ENCODE data around the gene GALT. TPM values are rescaled to one million over a fixed set of nuclear protein-coding genes. Genes with fewer than 3 reads are reported as not detected.

Gene GALT
- polyA plus RNA-seq, 1 donor: 83.9 TPM

GRCh38 chr9:34610434-34611206 lies 35.9 kb upstream of the GALT start:
- DNase-seq: no peak
- Histone ChIP-seq H3K4me1 (ENCODE audit: control insufficient read depth, insufficient read depth, low read length) (peaks cover 26% of the 10 kb centered on the region), H3K27me3 (ENCODE audit: control insufficient read depth, insufficient read depth, low read length) (no peaks in the 10 kb centered on the region), H3K27ac (ENCODE audit: low read length) (no peak overlapping the region), H3K4me3 (ENCODE audit: low read length) (no peak overlapping the region), H3K9me3 (ENCODE audit: control insufficient read depth, low read depth, low read length) (no peaks in the 10 kb centered on the region), H3K36me3 (ENCODE audit: control insufficient read depth, insufficient read depth, low read length) (peaks cover 17% of the 10 kb centered on the region)
- no CpG with 5 or more reads among the region's 20 CpGs for WGBS (ENCODE audit: insufficient coverage, low lambda C conversion rate)

- Histone ChIP-seq H3K4me1 (ENCODE audit: control insufficient read depth, insufficient read depth, low read length) (peaks cover 26% of the 10 kb centered on the region), H3K4me3 (ENCODE audit: low read length) (peak overlapping the region; percentile 97), H3K27ac (ENCODE audit: low read length) (peak overlapping the region; percentile 77), H3K27me3 (ENCODE audit: control insufficient read depth, insufficient read depth, low read length) (no peaks in the 10 kb centered on the region), H3K9me3 (ENCODE audit: control insufficient read depth, low read depth, low read length) (no peaks in the 10 kb centered on the region), H3K36me3 (ENCODE audit: control insufficient read depth, insufficient read depth, low read length) (peaks cover 23% of the 10 kb centered on the region)
- WGBS (ENCODE audit: insufficient coverage, low lambda C conversion rate): no CpG with 5 or more reads among the region's 10 CpGs
- peak in 1 of 2 donors; percentile 33 for DNase-seq
Observed at GRCh38 chr9:34611251-34611810, 35.1 kb upstream of the GALT start.

- DNase-seq: peak; percentile 80 to 90
- peaks cover 30% of the 10 kb centered on the region for H3K36me3 ChIP-seq (ENCODE audit: control insufficient read depth, insufficient read depth, low read length)
- H3K27me3 ChIP-seq (ENCODE audit: control insufficient read depth, insufficient read depth, low read length): no peaks in the 10 kb centered on the region
- H3K4me1 ChIP-seq (ENCODE audit: control insufficient read depth, insufficient read depth, low read length): peaks cover 23% of the 10 kb centered on the region
- no peaks in the 10 kb centered on the region for H3K9me3 ChIP-seq (ENCODE audit: control insufficient read depth, low read depth, low read length)
- peak within 1 kb of the TSS; percentile 97 for H3K4me3 ChIP-seq (ENCODE audit: low read length)
- no CpG with 5 or more reads among the region's 77 CpGs for WGBS (ENCODE audit: insufficient coverage, low lambda C conversion rate)
- H3K27ac ChIP-seq (ENCODE audit: low read length): peak within 1 kb of the TSS; percentile 84
Observed at GRCh38 chr9:34611811-34612787, 34.4 kb upstream of the GALT start, which contains the start of gene RPP25L. Gene RPP25L (minus strand): TSS chr9:34612097. CDS start chr9:34611296, 801 bp downstream.

GRCh38 chr9:34612788-34613390 lies 33.6 kb upstream of the GALT start:
- H3K4me3 ChIP-seq (ENCODE audit: low read length): peak overlapping the region; percentile 97
- DNase-seq: peak; percentile 63 to 70
- H3K9me3 ChIP-seq (ENCODE audit: control insufficient read depth, low read depth, low read length): no peaks in the 10 kb centered on the region
- H3K36me3 ChIP-seq (ENCODE audit: control insufficient read depth, insufficient read depth, low read length): peaks cover 38% of the 10 kb centered on the region
- no CpG with 5 or more reads among the region's 15 CpGs for WGBS (ENCODE audit: insufficient coverage, low lambda C conversion rate)
- peaks cover 17% of the 10 kb centered on the region for H3K4me1 ChIP-seq (ENCODE audit: control insufficient read depth, insufficient read depth, low read length)
- no peak overlapping the region for H3K27ac ChIP-seq (ENCODE audit: low read length)
- no peaks in the 10 kb centered on the region for H3K27me3 ChIP-seq (ENCODE audit: control insufficient read depth, insufficient read depth, low read length)

DNA sequence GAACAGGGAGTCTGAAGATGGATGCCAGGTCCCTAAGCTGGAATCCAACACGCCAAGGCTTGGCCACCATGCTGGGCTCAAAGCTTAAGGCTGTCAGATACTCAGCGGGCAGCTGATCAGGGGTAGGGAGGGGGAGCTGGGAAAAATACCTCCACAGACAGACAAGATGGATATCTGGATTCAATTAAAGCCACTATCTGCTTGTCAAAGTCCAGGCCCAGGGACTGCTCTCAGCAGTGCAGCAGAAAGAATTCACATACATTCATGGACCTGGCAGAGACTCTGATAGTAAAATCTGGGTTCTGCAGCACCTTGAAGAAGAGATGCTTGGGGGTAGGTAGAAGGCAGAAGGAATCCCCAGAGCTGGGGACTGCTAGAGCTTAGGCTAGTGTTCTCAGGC lies 31.3 kb upstream of the GALT start:
- Histone ChIP-seq H3K9me3 (ENCODE audit: control insufficient read depth, low read depth, low read length) (no peaks in the 10 kb centered on the region), H3K27me3 (ENCODE audit: control insufficient read depth, insufficient read depth, low read length) (no peaks in the 10 kb centered on the region), H3K36me3 (ENCODE audit: control insufficient read depth, insufficient read depth, low read length) (peaks cover 45% of the 10 kb centered on the region), H3K4me3 (ENCODE audit: low read length) (no peak overlapping the region), H3K27ac (ENCODE audit: low read length) (no peak overlapping the region), H3K4me1 (ENCODE audit: control insufficient read depth, insufficient read depth, low read length) (peaks cover 23% of the 10 kb centered on the region)
- WGBS (ENCODE audit: insufficient coverage, low lambda C conversion rate): no CpG with 5 or more reads among the region's 2 CpGs
- DNase-seq: no peak

- H3K27ac ChIP-seq (ENCODE audit: low read length): no peak within 1 kb of the TSS
- peaks cover 45% of the 10 kb centered on the region for H3K27me3 ChIP-seq (ENCODE audit: control insufficient read depth, insufficient read depth, low read length)
- peak within 1 kb of the TSS; percentile 68 for H3K4me3 ChIP-seq (ENCODE audit: low read length)
- peaks cover 3% of the 10 kb centered on the region for H3K9me3 ChIP-seq (ENCODE audit: control insufficient read depth, low read depth, low read length)
- peak; percentile 92 for DNase-seq
- 0% methylated on average over 2 of the region's 43 CpGs for WGBS (ENCODE audit: insufficient coverage, low lambda C conversion rate)
- H3K36me3 ChIP-seq (ENCODE audit: control insufficient read depth, insufficient read depth, low read length): peaks cover 31% of the 10 kb centered on the region
- peaks cover 10% of the 10 kb centered on the region for H3K4me1 ChIP-seq (ENCODE audit: control insufficient read depth, insufficient read depth, low read length)
Observed at GRCh38 chr9:34620061-34620994, 26.1 kb upstream of the GALT start, which contains the start of gene DCTN3. Gene DCTN3 (minus strand): TSS chr9:34620495. CDS start chr9:34620464, 31 bp downstream.

DNA sequence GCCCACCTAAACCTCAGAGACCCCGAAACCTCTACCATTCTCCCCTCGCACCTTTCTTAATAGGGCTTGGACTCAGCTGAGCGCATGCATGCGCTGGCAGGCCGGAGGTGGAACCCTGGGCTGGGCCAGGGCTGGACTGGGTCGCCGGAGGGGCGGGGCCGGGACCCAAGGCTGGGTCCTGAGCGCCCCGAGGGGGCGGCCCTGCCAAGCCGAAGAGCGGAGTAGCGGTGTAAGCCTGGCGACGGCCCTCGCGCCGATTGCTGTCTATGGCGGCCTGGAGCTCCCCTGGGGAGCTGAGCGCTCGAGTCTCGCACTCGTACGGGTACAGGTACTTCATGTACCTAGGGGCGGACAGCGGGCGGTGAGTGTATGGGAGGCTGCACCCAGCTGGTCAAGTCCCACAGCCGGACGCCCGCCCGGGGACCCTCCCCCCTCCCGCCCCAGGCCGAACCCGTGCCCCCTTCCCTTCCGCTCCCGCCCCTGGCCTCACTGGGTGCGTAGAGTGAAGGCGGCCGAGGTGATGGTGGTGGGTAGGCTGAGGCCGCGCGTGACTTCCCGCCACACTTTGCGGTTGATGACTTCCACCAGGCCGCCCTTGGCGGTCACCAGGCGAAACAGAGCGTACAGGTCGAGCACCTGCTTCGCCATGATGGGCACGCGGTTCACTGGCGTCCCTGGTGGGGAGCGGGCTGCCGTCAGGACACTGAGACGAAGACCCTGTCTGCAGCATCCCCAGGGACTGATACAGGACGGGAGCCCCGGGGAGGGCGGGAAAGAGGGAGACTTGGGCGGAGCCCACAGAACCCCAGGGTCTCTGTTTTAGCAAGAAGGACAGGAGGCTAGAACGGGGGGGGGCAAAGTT lies 22.9 kb upstream of the GALT start:
- Histone ChIP-seq H3K36me3 (ENCODE audit: control insufficient read depth, insufficient read depth, low read length) (no peaks in the 10 kb centered on the region), H3K27me3 (ENCODE audit: control insufficient read depth, insufficient read depth, low read length) (peaks cover 78% of the 10 kb centered on the region), H3K4me1 (ENCODE audit: control insufficient read depth, insufficient read depth, low read length) (peaks cover 21% of the 10 kb centered on the region), H3K27ac (ENCODE audit: low read length) (no peak overlapping the region), H3K4me3 (ENCODE audit: low read length) (no peak overlapping the region), H3K9me3 (ENCODE audit: control insufficient read depth, low read depth, low read length) (peaks cover 8% of the 10 kb centered on the region)
- WGBS (ENCODE audit: insufficient coverage, low lambda C conversion rate): no CpG with 5 or more reads among the region's 63 CpGs
- DNase-seq: no peak

DNA sequence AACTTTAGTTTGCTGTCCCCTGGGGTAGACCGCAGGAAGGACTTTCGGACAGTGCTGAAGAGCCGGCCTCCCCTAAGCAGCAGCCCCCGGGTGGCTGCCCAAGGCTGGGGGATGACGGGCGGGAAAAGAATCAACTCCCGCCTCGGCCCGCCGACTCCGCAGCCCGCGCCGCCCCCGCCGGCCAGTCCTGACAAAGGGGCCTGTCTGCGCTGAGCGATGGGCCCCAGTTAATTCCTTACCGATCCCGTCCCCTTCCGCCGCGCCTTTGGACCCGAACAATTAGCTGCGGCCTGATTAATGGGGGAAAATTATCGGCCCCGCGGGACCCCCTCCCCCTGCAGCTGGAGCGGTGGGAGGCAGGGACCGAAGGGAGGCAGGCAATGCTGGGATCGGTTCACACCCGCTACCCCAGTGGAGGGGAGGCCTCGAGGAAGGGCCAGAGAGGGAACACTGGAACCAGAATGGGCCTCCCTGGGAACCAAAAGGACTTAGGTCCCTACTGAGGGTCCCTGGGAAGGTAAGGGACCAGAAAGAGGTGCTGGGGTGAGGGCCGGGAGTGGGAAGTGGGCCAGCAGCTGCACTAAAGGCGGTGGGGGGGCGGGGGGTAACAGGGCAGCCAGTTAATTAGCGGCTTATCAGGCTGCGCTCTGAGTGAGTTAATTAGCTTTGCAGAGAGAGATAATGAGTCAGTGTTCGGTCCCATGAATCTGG lies 21.8 kb upstream of the GALT start:
- no CpG with 5 or more reads among the region's 39 CpGs for WGBS (ENCODE audit: insufficient coverage, low lambda C conversion rate)

More for the DNA sequence above, 21.8 kb upstream of the GALT start:
- peaks cover 8% of the 10 kb centered on the region for H3K9me3 ChIP-seq (ENCODE audit: control insufficient read depth, low read depth, low read length)
- H3K4me1 ChIP-seq (ENCODE audit: control insufficient read depth, insufficient read depth, low read length): peaks cover 17% of the 10 kb centered on the region
- H3K27ac ChIP-seq (ENCODE audit: low read length): no peak overlapping the region
- no peaks in the 10 kb centered on the region for H3K36me3 ChIP-seq (ENCODE audit: control insufficient read depth, insufficient read depth, low read length)
- peaks cover 86% of the 10 kb centered on the region for H3K27me3 ChIP-seq (ENCODE audit: control insufficient read depth, insufficient read depth, low read length)
- no peak for DNase-seq
- H3K4me3 ChIP-seq (ENCODE audit: low read length): no peak overlapping the region

Data from large intestine (tissue), 3 donors.